ENCODE results near the gene PODXL2.

- no peak for TF ChIP-seq POLR2A (IDR thresholded peaks at IDR 0.05)
- no peak for TF ChIP-seq CTCF (IDR thresholded peaks at IDR 0.05)
Measured at GRCh38 chr3:127716384-127716783, 87.4 kb downstream of the PODXL2 start.
